Subcutaneous adipose tissue (tissue), 4 donors: ENCODE measurements around the gene PKHD1. TPM values are rescaled to one million over a fixed set of nuclear protein-coding genes. Genes with fewer than 3 reads are reported as not detected.

Experiments
- total RNA-seq, 4 donors: library from RNA; depleted of rRNA; stranded (reverse); fragments of >200 nt; gene quantifications; one replicate each; pipeline ENCODE4 v1.1.0, GENCODE V29; 2016
- TF ChIP-seq, protein P1 (sequence below): fragments of 450-650 bp; IDR thresholded peaks from one replicate; pipeline ENCODE4 v1.5.1; 2016; ENCODE audit warnings: low read depth, mild to moderate bottlenecking, control low read depth, antibody characterized with exemption, moderate library complexity

PKHD1 gene
- total RNA-seq, 4 donors from 2014 or later = under 0.01 to 1.1 (median 0.35) TPM

DNA sequence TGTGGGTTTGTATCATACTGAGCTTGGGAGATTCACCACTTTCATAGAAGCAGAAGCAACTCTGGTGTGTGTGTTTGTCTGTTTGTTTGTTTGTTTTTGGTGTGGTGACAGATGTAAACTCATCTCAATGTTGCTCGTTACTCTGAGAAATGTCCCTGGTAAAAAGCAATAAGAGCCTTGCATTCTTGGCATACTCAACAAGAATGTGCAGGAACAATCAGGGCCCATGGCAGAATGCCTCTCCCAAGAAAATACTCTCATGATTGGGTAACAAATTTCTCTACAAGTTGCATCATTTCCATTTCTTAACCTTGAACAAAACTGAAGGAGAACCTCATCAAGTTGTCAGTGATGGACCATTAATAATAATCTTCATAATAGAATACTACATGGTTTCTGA, 43.0 kb upstream of the PKHD1 start:
- TF ChIP-seq, protein P1, sequence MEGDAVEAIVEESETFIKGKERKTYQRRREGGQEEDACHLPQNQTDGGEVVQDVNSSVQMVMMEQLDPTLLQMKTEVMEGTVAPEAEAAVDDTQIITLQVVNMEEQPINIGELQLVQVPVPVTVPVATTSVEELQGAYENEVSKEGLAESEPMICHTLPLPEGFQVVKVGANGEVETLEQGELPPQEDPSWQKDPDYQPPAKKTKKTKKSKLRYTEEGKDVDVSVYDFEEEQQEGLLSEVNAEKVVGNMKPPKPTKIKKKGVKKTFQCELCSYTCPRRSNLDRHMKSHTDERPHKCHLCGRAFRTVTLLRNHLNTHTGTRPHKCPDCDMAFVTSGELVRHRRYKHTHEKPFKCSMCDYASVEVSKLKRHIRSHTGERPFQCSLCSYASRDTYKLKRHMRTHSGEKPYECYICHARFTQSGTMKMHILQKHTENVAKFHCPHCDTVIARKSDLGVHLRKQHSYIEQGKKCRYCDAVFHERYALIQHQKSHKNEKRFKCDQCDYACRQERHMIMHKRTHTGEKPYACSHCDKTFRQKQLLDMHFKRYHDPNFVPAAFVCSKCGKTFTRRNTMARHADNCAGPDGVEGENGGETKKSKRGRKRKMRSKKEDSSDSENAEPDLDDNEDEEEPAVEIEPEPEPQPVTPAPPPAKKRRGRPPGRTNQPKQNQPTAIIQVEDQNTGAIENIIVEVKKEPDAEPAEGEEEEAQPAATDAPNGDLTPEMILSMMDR = no peak

DNA sequence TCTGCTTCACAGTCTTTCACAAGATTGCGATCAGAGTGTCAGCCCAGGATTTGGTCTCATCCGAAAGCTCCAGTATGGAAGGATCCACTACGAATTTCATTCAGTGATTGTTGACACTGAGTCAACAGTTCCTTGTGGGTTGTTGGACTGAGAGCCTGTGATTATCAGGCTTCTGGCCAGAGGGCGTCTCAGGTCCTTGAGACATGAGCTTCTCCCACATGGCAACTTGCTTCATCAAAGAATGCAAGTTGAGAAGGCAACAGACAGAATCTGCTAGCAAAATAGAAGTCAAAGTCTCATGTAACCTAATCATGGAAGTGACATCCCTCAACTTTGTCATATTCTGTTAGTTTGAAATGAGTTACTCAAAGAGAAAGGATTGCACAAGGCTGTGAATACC, 40.5 kb upstream of the PKHD1 start:
- TF ChIP-seq, protein P1 = no peak

DNA sequence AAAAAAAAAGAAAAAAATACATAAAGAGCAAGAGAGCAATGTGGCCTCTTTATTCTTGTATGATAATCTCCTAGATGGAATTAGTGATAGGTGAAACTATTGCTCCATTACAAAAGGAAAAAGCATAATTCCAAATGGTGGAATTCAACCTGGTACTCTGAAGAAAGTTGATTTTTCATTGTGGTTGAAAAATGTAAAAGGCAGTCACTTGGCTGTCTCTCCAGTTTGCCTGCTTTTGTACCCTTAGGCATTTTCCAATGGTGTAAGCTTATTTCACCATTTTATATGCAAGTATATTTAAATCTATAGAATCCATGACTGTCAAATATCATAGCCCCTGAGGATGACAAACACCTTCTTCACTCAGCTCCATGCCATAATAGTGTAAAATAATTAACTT, 38.8 kb upstream of the PKHD1 start:
- TF ChIP-seq, protein P1 = no peak

DNA sequence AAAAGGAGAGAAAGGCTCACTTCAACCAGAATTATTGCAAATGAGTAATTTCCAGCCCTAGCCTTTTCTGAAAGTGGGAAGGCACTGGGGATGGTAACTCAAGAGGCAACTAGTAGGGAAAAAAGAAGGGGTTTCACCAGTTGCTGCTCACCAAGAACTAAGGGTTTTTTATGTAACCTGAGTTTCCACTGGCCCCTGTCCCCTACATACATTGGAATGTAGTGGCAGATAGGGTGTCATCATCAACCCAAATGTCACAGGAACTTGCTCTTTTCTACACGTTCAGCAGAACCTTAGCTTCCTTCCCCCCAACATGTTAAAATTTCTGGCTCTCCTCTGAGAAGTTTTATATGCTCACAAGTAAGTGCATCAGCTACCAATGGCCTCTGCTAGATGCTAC, 38.2 kb upstream of the PKHD1 start:
- TF ChIP-seq, protein P1 = no peak

DNA sequence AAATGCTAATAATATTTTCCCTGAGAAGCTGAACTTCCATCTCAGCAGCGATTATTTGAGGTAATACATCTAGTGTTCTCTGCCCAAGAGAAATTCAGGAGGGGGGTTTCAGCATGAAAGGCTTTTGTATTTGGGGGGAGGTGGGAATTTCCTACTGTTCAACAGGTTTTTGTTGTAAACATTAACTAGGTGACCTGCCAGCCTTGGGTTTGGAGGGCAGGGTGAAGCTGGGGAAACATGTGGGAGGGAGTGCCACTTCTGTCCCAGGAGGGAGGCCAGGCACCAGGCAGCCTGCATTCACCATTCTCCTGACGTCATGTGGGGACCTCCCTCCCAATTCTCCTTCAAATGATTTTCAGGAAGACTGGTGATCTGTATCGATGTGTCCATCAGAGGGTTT, 37.7 kb upstream of the PKHD1 start:
- TF ChIP-seq, protein P1 = no peak

DNA sequence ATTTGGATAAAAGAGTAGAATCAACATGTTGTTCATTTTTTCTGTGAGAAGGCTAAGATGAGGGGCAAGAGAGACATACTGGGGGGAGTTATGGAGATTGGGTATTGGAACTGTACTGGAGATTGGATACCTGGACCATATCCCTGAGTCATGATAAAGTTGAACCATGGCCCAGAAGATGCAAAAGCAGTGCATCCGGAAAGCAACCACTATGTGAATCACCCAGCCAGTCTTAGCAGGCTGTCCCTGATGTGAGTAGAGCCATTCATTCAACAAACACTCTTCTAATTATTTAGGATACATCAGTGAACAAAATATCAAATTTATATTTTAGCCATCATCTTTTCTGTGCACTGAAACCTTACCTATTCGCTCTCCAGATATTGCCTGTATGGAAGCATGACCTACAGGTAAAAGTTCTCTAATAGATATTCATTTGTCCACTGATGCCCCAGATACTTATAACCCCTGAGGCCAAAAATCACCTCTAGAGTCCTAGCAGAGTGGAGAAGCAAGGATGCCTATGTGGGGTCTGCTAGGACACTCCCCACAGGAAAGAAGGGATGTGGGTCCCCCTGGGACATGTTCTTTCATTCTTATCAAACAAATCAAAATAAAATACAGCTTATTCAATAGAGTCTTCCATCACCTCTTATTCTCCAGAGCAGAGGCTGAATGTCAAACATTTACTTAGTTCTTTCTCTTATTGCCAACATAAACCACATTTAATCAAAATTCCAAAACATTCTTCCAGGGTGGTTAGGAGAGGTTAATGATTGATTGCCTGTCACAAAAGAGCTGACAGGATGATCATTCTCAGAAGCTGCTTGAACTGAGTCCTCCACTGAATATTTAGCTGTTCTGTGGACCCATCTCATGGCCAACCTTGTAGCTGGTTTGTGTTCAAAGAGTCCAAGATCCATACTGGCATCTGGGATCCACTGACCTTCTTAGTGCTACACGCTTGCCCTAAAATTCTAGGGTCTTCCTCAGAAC, 37.0 kb upstream of the PKHD1 start:
- TF ChIP-seq, protein P1 = no peak

DNA sequence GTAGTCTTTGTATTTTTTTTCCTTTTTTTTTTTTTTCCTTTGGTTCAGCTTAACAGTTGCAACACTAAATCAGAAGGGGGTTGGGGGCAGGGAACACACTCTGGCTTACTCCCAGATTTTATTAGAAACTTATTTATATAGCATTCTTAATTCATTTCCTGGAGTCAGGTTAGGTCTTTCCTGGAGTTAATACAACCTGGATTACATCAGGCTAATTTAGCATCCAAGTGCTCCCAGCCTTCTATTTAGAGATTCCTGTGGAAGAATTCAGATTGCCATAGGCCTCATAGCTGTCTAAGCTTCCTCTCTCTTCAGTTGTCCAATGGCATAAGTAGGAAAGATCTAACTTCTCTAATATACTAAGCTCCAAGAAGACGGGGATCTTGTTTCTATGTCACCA, 35.8 kb upstream of the PKHD1 start:
- TF ChIP-seq, protein P1 = no peak
